Activated CD4-positive, alpha-beta T cell treated with anti-CD3 and anti-CD28 coated beads, Interleukin-2, amount 50 U/mL, for 16 hours (primary cell): ENCODE measurements around the gene TGFB3.

Source experiments
- DNase-seq: peaks from one replicate; pipeline ENCODE4 v3.0.0-alpha.2; 2020

TGFB3 gene

DNA sequence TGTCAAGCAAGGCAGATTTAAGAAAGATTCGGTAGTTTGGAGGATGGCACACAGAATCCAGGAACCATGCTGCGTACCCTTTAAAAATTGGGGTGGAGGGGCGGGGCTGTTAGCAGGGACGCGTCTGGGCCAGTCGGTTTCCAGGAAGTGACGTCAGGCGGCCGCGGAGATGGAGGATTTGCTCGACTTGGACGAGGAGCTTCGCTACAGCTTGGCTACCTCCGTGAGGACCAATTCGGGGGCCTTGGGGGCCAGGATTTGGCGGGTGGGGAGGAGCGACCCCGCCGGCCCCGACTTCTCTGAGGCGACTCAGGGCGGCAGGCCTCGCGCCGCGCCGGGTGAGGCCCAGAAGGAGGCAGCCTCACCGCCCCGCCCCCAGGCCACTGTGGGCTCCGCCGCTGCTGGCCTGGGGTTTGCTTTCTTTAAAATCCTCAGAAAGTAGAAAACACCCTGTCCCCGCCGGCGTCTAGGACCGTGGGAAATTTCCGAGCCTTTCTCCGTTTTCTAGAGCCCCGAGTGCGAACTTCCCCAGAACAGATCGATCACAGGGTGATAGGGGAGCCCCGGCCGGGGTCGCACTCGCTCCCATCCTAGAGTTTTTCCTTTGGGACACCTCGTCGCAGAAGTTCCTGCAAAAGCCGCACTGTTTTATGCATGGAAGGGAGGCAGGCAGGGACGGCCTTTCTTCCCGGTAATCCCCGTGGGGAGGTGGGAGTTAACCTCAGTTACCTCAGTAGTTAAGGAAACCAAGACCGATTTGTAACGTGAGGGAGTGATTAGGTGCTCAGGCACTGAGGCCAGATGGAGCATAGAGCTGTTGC lies 4.0 kb upstream of the TGFB3 start, which contains the start of gene IFT43:
TSS of gene IFT43 (plus strand) at position 146 of the 821 bp plus-strand sequence. CDS start at position 170, 24 bp downstream.
- peak; percentile 86 for DNase-seq

DNA sequence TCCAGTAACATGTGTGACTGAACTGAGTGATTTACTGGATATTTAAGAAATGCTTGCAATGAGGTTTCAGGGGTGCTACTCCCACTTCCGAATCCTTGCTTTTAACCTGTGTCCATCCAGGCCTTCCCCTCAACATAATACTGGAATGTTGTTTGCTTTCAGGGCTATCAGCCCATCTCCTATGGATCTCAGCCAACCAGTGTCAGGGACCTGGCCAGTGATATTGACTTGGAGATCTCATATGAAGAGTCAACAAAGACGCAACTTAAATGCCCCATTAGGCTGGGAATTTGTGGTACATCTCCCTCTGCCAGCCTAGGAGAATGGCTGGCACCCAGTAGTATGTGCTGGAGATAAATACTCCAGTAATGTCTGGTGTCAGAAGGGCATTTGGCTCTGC lies 2.9 kb upstream of the TGFB3 start:
- DNase-seq: no peak

- DNase-seq: no peak
Observed at GRCh38 chr14:75983019-75983358, 1.2 kb upstream of the TGFB3 start.

- DNase-seq: peak; percentile 81
Observed at GRCh38 chr14:75982266-75983018, 647 bp upstream of the TGFB3 start.

- no peak for DNase-seq
Observed at GRCh38 chr14:75980856-75981255, 939 bp downstream of the TGFB3 start.

DNA sequence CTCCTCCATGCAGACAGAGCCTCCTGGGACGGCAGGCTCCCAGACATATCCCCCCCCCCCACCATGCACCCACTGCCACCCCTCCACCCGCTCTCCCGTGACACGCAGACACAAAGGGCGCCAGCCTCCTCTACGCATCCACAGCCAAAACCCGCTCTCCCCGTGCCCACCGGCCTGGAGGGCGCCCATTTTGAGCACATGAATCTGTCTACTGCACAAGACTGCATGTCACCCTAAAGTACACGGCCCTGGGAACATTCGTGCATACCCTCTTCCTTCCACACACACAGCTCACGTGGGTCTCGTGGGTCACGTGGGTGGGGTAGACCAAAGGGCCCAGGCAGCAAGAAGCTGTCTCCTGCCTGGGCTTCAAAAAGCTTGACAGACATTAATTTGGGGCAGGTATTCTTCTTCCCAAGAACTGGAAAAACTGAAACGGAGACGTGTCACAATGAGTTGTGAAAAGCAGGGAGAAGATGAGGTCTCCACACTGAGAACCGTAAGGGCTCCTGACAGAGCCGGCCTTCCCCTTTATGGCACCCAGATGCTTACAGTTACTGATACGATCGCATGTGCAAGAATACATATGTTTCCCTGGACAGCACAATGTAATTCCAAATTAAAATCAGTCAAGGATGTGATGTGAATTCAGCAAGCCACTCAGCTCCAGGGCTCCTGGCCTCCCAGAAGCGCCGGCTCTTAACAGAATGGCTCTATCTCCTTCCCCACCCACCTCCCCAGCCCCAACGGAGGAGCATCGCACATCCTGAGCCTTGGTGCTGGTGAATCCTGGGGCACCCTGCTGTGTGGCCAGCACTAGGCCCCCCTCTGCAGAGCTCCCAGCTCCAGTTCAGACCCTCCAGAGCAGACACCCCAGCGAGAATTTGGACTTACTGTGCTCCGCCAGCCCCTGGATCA lies 1.9 kb downstream of the TGFB3 start:
- DNase-seq: no peak

DNA sequence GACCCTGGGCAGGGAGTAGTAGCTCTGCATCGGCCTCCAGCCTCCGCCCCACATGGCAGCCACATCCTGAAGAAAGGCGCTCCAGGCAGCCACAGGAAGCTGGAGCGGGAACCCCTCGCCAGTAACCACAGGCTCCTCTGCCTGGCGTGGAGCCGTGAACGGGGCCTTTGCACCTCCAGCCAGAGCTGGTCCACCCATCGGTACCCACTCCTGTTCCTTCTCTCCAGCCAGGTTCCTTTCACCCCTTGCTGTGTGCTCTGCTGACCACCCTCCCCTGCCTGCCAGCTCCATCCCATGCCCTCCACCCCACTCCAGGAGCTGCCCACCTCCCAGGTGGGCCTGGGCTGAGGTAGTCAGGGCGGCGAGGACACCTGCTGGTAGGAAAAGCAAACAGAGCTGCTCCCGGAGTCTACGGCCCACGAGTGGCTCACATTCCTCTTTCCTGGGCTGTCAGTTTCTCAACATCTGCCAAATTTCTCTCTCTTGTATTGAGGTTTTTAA lies 2.7 kb downstream of the TGFB3 start:
- no peak for DNase-seq

DNA sequence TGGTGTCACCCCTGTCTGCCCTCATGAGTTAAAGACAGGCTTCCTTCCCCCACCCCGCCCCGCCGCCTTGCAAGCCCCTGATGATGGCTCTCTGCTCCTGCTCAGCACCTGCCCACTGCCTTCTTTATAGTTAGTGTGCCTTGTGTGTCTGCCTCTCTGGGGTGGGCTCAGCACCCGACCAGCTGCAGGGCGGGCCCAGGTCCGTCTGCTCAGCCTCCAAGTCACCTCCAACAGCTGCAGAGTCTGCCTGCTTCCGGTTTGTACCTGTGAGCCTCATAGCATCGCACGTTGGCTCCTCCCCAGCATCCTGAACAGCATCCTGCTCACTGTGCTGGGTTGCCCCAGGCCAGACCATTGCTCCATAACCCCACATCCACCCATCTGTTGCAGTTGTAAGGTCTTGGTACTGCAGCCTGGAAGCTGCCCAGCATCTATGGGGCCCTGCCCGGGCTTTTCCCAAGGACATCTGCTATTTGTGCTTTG lies 3.5 kb downstream of the TGFB3 start:
- no peak for DNase-seq

DNA sequence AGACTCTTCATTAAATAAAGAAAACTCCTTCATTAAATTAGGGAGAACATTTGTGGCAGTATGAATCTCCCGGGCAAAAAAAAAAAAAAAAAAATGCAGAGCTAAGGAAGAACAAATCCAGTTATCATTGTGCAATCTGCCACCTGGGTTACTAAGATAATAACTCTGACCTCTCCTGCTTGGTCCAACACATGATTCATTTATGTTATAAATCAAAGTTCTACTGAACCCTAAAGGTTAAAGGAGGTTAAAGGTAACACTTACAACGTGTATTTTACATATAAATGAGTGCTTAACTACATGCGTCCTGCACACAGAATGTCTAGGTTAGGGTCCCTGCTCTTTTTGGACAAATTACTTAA lies 4.2 kb downstream of the TGFB3 start:
- no peak for DNase-seq

- no peak for DNase-seq
Observed at GRCh38 chr14:75976826-75977581, 4.8 kb downstream of the TGFB3 start.

DNA sequence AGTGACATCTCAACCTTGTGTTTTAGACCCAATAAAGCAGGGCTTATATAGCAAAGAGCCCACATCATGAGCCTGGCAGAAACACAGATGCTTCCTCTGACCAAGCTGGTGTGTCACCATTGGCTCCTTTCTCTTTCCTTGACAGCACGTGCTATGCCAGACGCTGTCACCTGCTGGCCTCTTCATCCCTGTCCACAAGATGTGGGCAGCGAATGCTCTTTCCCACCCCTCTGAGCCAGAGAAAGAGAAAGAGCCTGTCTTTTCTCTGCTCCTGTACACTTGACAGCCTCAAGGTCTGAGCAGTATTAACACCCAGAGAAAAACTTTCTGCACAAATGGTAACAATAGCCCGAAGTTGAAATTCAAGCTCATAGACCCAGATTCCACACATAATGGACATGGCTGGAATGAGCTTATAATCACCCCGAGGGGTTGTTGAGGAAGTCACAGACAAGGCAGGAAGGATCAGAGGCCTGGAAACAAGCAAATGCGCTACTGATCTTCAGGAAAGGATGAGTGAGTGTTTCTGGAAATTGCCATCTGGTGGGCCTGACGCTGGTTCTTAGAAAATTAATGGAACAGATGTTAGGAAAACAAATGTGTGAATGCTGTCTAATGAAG lies 8.9 kb downstream of the TGFB3 start:
- no peak for DNase-seq

DNA sequence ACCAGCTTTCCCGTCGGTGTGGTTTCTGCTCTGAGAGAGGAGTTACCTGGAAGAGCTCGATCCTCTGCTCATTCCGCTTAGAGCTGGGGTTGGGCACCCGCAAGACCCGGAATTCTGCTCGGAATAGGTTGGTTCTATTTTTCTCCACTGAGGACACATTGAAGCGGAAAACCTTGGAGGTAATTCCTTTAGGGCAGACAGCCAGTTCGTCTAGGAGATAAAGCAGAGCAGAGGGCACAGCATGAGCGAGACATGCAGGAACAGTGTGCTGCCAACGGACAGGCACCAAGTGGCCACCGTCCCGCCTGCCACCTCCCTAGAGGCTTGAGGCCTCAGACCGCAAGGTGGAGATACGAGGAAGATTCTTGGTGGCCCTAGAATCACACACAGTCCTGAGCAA lies 10.3 kb downstream of the TGFB3 start:
- DNase-seq: no peak

- no peak for DNase-seq
Observed at GRCh38 chr14:75970989-75971388, 10.8 kb downstream of the TGFB3 start.

GRCh38 chr14:75969891-75970290 lies 11.9 kb downstream of the TGFB3 start:
- no peak for DNase-seq

DNA sequence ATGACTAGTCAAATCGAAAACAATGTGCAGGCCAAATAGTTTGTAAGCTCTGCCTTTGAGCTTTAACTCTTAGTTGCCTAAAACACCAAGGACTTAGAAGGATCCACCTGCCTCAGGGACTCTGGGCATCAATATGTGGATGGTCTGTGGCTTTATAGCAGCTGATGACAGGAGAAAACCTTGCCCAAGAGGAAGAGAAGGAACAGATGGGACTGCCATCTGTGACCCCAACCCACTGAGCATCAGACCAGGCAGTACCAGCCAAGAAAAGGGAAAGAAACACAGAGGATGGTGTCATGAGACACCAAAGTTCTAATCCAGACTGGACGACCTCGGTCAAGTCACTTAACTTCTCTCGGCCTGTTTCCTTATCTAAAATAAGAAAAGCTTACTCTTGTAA lies 12.7 kb downstream of the TGFB3 start:
- no peak for DNase-seq

- no peak for DNase-seq
Observed at GRCh38 chr14:75968456-75968855, 13.3 kb downstream of the TGFB3 start.

DNA sequence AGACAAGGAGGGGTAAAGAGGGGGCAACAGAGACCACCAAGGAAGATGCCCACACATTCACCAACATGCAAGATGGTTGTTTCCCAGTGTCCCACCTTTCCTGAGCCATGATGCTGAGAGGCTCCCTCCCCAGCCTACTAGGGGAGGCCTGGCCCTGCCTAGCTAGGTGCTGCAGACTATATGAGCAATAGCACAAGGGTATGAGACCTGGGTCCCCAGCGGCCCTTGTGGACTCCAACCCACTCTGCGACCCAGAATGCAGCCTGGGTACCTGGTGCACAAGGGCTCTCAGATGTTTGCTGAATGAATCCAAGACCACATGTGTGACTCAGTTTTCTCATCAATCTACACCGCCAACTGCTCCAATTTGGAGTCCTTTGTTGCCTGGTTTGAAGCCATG lies 13.9 kb downstream of the TGFB3 start:
- no peak for DNase-seq

DNA sequence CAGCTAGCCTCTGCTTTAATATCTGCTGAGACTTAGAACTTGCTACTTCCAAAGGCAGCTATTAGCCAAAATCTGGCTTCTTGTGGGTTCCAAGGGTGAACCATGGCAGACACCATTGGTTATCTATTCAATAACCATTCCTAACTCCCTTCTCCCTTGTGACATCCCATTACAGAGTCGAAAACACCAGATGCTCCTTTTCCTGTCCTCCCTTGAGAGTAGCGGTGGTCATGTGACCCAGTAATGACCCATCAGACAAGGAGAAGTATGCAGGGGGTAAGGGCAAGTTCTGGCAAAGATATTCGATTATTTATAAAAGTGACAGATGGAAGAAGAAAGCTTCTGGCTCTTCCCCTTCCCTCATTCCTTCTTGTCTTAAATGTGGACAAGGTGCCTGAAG lies 20.1 kb downstream of the TGFB3 start:
- no peak for DNase-seq

DNA sequence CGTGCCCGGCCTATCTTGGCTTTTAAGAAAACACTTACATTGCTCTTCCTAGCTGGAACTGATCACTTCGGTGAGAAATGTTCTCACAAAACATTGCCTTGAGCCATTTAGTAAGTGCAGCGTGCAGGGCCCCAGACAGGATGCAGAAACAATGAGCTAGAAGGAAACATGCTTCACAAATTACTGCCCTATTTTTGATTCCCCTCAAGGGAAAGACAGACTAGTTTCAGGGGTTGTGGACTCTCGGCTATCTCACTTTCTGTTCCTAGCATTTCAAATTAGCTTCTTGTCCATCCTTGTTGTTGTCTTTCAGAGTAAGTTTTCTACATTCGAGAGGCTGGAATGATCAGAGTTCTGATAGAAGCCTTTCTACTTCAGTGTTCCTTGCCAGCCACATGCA lies 21.6 kb downstream of the TGFB3 start:
- no peak for DNase-seq

GRCh38 chr14:75959031-75959430 lies 22.8 kb downstream of the TGFB3 start:
- no peak for DNase-seq

DNA sequence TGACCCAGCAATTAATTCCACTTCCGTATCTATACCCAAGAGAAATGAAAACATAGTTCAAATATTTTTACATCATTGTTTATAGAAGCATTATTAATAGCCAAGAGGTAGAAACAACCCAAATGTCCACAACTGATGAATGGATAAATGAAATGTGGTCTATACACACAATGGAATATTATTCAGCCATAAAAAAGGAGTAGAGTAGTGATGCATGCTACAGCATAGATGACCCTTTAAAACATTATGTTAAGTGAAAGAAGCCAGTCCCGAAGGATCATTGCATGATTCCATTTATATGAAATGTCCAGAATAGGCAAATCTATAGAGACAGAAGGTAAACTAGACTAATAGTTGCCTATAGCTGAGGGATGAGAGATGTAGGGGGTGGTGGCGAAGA lies 29.3 kb downstream of the TGFB3 start:
- no peak for DNase-seq

GRCh38 chr14:75946785-75947184 lies 35.0 kb downstream of the TGFB3 start:
- DNase-seq: no peak
